Endothelial cell of umbilical vein (primary cell): ENCODE measurements around the gene SLC25A29. TPM values are rescaled to one million over a fixed set of nuclear protein-coding genes. Genes with fewer than 3 reads are reported as not detected.

ENCODE experiments used
- BruUV-seq: library from RNA; stranded (reverse); fragments of 400-500 nt; replicated peaks from 2 replicates; lab custom pipeline; 2021; lab: Mats Ljungman, UMichigan
- CTCF ChIA-PET: fragments of 300-600, 350-600 bp; sonication (Branson Sonifier 250); formaldehyde crosslinking; loops from one replicate; lab custom pipeline; 2021; ENCODE audit warnings: antibody characterized with exemption, inconsistent platforms; lab: Charles Lee
- POLR2A ChIA-PET: fragments of 300-600, 350-600 bp; sonication (Branson Sonifier 250); formaldehyde crosslinking; loops from one replicate; lab custom pipeline; 2021; ENCODE audit warnings: antibody characterized with exemption, inconsistent platforms; lab: Charles Lee
- DNase-seq: peaks from one replicate; pipeline ENCODE4 v3.0.0-alpha.2; 2011; ENCODE audit warnings: low read depth, low spot score
- FAIRE-seq: peaks from 2 replicates; lab custom pipeline; 2011; peaks lifted over from hg19 to GRCh38; lab: Jason Lieb, UNC
- H2AFZ ChIP-seq: 2 replicates; pipeline ENCODE4 v1.6.0; 2012; ENCODE audit warnings: low read depth, low read length, control low read depth, inconsistent platforms
- H3K27ac ChIP-seq: 2 replicates; pipeline ENCODE4 v1.5.1; 2011; ENCODE audit warnings: low read depth, mild to moderate bottlenecking, control low read depth, low read length, moderate library complexity; ENCODE audit not compliant: insufficient read depth
- H3K27me3 ChIP-seq, 2 experiments: 2 replicates each; pipeline versions ENCODE4 v1.6.0 to v1.6.1; 2011; ENCODE audit warnings: low read length in 2 of 2, mixed read lengths in 1 of 2; ENCODE audit not compliant: control insufficient read depth in 2 of 2, insufficient read depth in 2 of 2
- H3K36me3 ChIP-seq, 2 experiments: 2 replicates in 1 of 2; 3 replicates in 1 of 2; pipeline ENCODE4 v1.5.1; 2011; ENCODE audit warnings: low read length in 2 of 2, mild to moderate bottlenecking in 1 of 2, moderate library complexity in 1 of 2; ENCODE audit not compliant: control insufficient read depth in 2 of 2, insufficient read depth in 2 of 2; ENCODE audit errors: extremely low read depth in 1 of 2
- H3K4me1 ChIP-seq: 3 replicates; pipeline ENCODE4 v1.5.1; 2011; ENCODE audit warnings: mild to moderate bottlenecking, low read length; ENCODE audit not compliant: control insufficient read depth, insufficient read depth; ENCODE audit errors: extremely low read depth
- H3K4me2 ChIP-seq: 2 replicates; pipeline ENCODE4 v1.6.1; 2011; ENCODE audit warnings: low read length, control low read depth, mixed read lengths; ENCODE audit not compliant: insufficient read depth
- H3K4me3 ChIP-seq, 3 experiments: fragments of 200-600 bp in 1 of 3; sonication (generic), shearing (Covaris generic) in 1 of 3; replicated peaks in 1 of 3; 2 replicates each; pipeline ENCODE4 v1.5.1; 2011 to 2016; ENCODE audit warnings: control low read depth in 3 of 3, low read length in 3 of 3, mild to moderate bottlenecking in 2 of 3, inconsistent platforms in 1 of 3, low read depth in 1 of 3, moderate library complexity in 1 of 3; ENCODE audit not compliant: insufficient read depth in 1 of 3
- H3K79me2 ChIP-seq: 2 replicates; pipeline ENCODE4 v1.6.0; 2012; ENCODE audit warnings: low read length, inconsistent platforms; ENCODE audit not compliant: control insufficient read depth, insufficient read depth
- H3K9ac ChIP-seq: replicated peaks from 2 replicates; pipeline ENCODE3; 2011; ENCODE audit warnings: low read length, control low read depth; ENCODE audit not compliant: insufficient read depth; ENCODE audit errors: extremely low read depth
- H3K9me1 ChIP-seq: replicated peaks from 3 replicates; pipeline ENCODE4 v1.6.0; 2011; ENCODE audit warnings: mild to moderate bottlenecking, low read length; ENCODE audit not compliant: control insufficient read depth, insufficient read depth; ENCODE audit errors: extremely low read depth
- H3K9me3 ChIP-seq: replicated peaks from 2 replicates; pipeline ENCODE4 v1.5.1; 2012; ENCODE audit warnings: low read length, inconsistent platforms; ENCODE audit not compliant: control insufficient read depth, insufficient read depth
- H4K20me1 ChIP-seq: replicated peaks from 2 replicates; pipeline ENCODE3; 2011; ENCODE audit warnings: mild to moderate bottlenecking, low read length; ENCODE audit not compliant: control insufficient read depth, insufficient read depth; ENCODE audit errors: extremely low read depth
- CTCF ChIP-seq, 2 donors: IDR thresholded peaks; 1 replicate in 1 of 2; 2 replicates in 1 of 2; pipeline ENCODE4 v1.5.1; 2011; ENCODE audit warnings: low read length in 2 of 2, mild to moderate bottlenecking in 2 of 2, moderate library complexity in 2 of 2, control low read depth in 1 of 2, inconsistent platforms in 1 of 2, low read depth in 1 of 2; ENCODE audit not compliant: insufficient read depth in 1 of 2; ENCODE audit errors: extremely low read depth in 1 of 2
- EZH2 ChIP-seq: IDR thresholded peaks from 2 replicates; pipeline ENCODE4 v1.6.1; 2012; ENCODE audit warnings: borderline replicate concordance, low read depth, mild to moderate bottlenecking, moderate library complexity, low read length, inconsistent platforms; ENCODE audit not compliant: severe bottlenecking
- FOS ChIP-seq: IDR thresholded peaks from 2 replicates; pipeline ENCODE4 v1.6.1; 2011; ENCODE audit warnings: mild to moderate bottlenecking, low read length, moderate library complexity, borderline replicate concordance; ENCODE audit not compliant: insufficient read depth
- GATA2 ChIP-seq: IDR thresholded peaks from 2 replicates; pipeline ENCODE4 v1.7.0; 2011; ENCODE audit warnings: low read depth, mild to moderate bottlenecking, moderate library complexity, mixed read lengths, low read length; ENCODE audit not compliant: insufficient read length, insufficient read depth
- JUN ChIP-seq: IDR thresholded peaks from 2 replicates; pipeline ENCODE4 v1.6.1; 2011; ENCODE audit warnings: borderline replicate concordance, low read depth; ENCODE audit not compliant: insufficient read length, insufficient read depth
- MAX ChIP-seq: IDR thresholded peaks from 2 replicates; pipeline ENCODE4 v1.6.1; 2011; ENCODE audit not compliant: insufficient read depth, insufficient read length
- MYC ChIP-seq: IDR thresholded peaks from one replicate; pipeline ENCODE4 v1.6.1; 2011; ENCODE audit warnings: mild to moderate bottlenecking, low read depth, low read length
- POLR2A ChIP-seq: IDR thresholded peaks from 2 replicates; pipeline ENCODE4 v1.6.1; 2012; ENCODE audit warnings: low read depth, mild to moderate bottlenecking, control low read depth, low read length
- POLR2AphosphoS5 ChIP-seq: IDR thresholded peaks from 2 replicates; pipeline ENCODE4 v1.6.1; 2012; ENCODE audit warnings: low read depth, mild to moderate bottlenecking, control low read depth, low read length, moderate library complexity; ENCODE audit not compliant: insufficient read depth
- dilution Hi-C: fragments of 300-500 bp; cut with MboI; formaldehyde crosslinking; loops from one replicate; pipeline ENCODE4 v1.15.0; 2019; ENCODE audit warnings: low sequenced_read_pairs; ENCODE audit not compliant: extremely low pct_ligation_motif_present
- intact Hi-C: fragments of 100-400 bp; cut with micrococcal nuclease; formaldehyde crosslinking; loops from one replicate; pipeline ENCODE4 v1.10.0; 2022
- polyA plus RNA-seq, 4 experiments: library from polyadenylated mRNA; depleted of rRNA in 3 of 4; stranded (reverse) in 3 of 4; unstranded in 1 of 4; fragments of >200 nt; gene quantifications; 2 replicates each; pipeline versions ENCODE4 v1.2.1 to v1.2.3, GENCODE V29; 2011 to 2012; ENCODE audit warnings: missing spikeins in 1 of 4
- total RNA-seq: library from RNA; stranded (reverse); gene quantifications from 2 replicates; pipeline ENCODE4 v1.2.3, GENCODE V29; 2021

The SLC25A29 gene
- total and polyA plus RNA-seq, 2 donors (not counting 3 experiments of a cell fraction or from before 2014, with no cell fraction given) = 132 to 154 TPM

GRCh38 chr14:100302616-100303015, 3.6 kb downstream of the SLC25A29 start:
- Histone ChIP-seq H3K27ac (no peak overlapping the region), H3K4me2 (no peak overlapping the region), H3K36me3 (peaks cover 0 to 16% of the 10 kb centered on the region in 2 experiments), H3K9me3 (no peaks in the 10 kb centered on the region), H2AFZ (no peak overlapping the region), H3K9me1 (no peaks in the 10 kb centered on the region), H4K20me1 (no peaks in the 10 kb centered on the region), H3K4me3 (no peak overlapping the region), H3K27me3 (no peaks in the 10 kb centered on the region), H3K4me1 (peaks cover 6% of the 10 kb centered on the region), H3K79me2 (peaks cover 10% of the 10 kb centered on the region), H3K9ac (no peak overlapping the region)
- CTCF ChIA-PET = interaction anchor here (0.9 to 1.8 kb wide), 7 partner anchors 10 to 75 kb away, joined by 3 to 16 read pairs (median 4); partner anchors contain the start of gene WDR25
- no peak for TF ChIP-seq FOS
- no peak for TF ChIP-seq CTCF (IDR thresholded peaks at IDR 0.05; ENCODE audit: extremely low read depth in 1 of 2, insufficient read depth in 1 of 2, low read depth in 1 of 2, low read length in 2 of 2)
- no peak for TF ChIP-seq POLR2A
- TF ChIP-seq POLR2AphosphoS5 = no peak
- TF ChIP-seq MAX = no peak
- TF ChIP-seq GATA2 = no peak
- TF ChIP-seq MYC = no peak
- TF ChIP-seq JUN = no peak
- TF ChIP-seq EZH2 = no peak
- intact Hi-C loops = loop anchor here (1.0 to 10.0 kb wide), 3 partner anchors 62 to 352 kb away; no protein-coding TSS in a partner anchor
- no peak for DNase-seq
- no TSS peak for BruUV-seq
- POLR2A ChIA-PET = interaction anchor here (0.7 kb wide), 1 partner anchor 39 kb away, joined by 5 read pairs; no protein-coding TSS in a partner anchor
- dilution Hi-C loops = no loop called here
- FAIRE-seq = no peak
